Measurements from ENCODE around the gene TRIM46. TPM values are rescaled to one million over a fixed set of nuclear protein-coding genes. Genes with fewer than 3 reads are reported as not detected.
"Not testable (repeated sequence)": the region's sequence is repeated elsewhere in the genome, so short reads cannot be mapped to it uniquely, and the experiment has no call there.

The TRIM46 gene
- polyA plus RNA-seq, 3 donors: 0.13 TPM; not detected in 2

GRCh38 chr1:155209312-155209721 is 35.7 kb downstream of the TRIM46 start:
- 0% methylated on average over 10 of the region's 13 CpGs for WGBS (ENCODE audit: insufficient coverage)
- peak overlapping the region; percentile 93 for H3K4me2 ChIP-seq (replicated peaks; ENCODE audit: extremely low read depth, low read length, poor library complexity, severe bottlenecking)
- peaks cover 24% of the 10 kb centered on the region for H3K79me2 ChIP-seq (ENCODE audit: insufficient read depth, low read length)
- H3K9me3 Mint-ChIP-seq: peaks cover 0 to 1% (median 0%) of the 10 kb centered on the region in 7 donors
- peak overlapping the region; percentile 75 for H2AFZ ChIP-seq (ENCODE audit: insufficient read depth, low read depth, low read length, poor library complexity, severe bottlenecking)
- H3K27ac ChIP-seq (ENCODE audit: low read depth in 1 of 2, low read length in 2 of 2): peak overlapping the region; percentile 98 to 100
- no peaks in the 10 kb centered on the region for H3K9me3 ChIP-seq (replicated peaks in 1 of 2; ENCODE audit: control insufficient read depth in 1 of 2, insufficient read depth in 1 of 2, low read length in 2 of 2)
- H4K20me1 ChIP-seq (ENCODE audit: insufficient read depth, low read length): no peaks in the 10 kb centered on the region
- no peaks in the 10 kb centered on the region for H3K27me3 Mint-ChIP-seq (ENCODE audit: low read depth in 3 of 3)
- H3K4me3 ChIP-seq (replicated peaks in 1 of 3; ENCODE audit: low read depth in 2 of 3, low read length in 3 of 3): peak overlapping the region; percentile 90 to 94 (median 92)
- peaks cover 4 to 6% of the 10 kb centered on the region in 2 donors for H3K36me3 ChIP-seq (replicated peaks in 1 of 2; ENCODE audit: control insufficient read depth in 1 of 2, insufficient read depth in 2 of 2, low read length in 2 of 2)
- peak overlapping the region; percentile 99 for H3K9ac ChIP-seq (ENCODE audit: insufficient read depth, low read length, poor library complexity, severe bottlenecking)
- no peaks in the 10 kb centered on the region for H3K27me3 ChIP-seq (ENCODE audit: control insufficient read depth in 2 of 2, insufficient read depth in 2 of 2, low read length in 2 of 2)
- H3K4me1 Mint-ChIP-seq: peaks cover 47% of the 10 kb centered on the region
- H3K4me3 Mint-ChIP-seq: peak overlapping the region; percentile 83 to 89
- H3K36me3 Mint-ChIP-seq: peaks cover 14 to 23% of the 10 kb centered on the region in 2 donors
- intact Hi-C loops (cut with micrococcal nuclease): loop anchor here (5.0 kb wide), 2 partner anchors 33 to 98 kb away; partner anchors contain the start of gene FDPS (in 1 of the 2)
- DNase-seq: no peak
- H3K4me1 ChIP-seq (ENCODE audit: control insufficient read depth in 1 of 2, insufficient read depth in 2 of 2, low read length in 2 of 2): peaks cover 52 to 55% of the 10 kb centered on the region in 2 donors
- no peak for TF ChIP-seq CTCF (IDR thresholded peaks at IDR 0.05)
- peak overlapping the region; percentile 97 to 100 (median 99) for H3K27ac Mint-ChIP-seq

- H3K27me3 ChIP-seq (ENCODE audit: control insufficient read depth in 2 of 2, insufficient read depth in 2 of 2, low read length in 2 of 2): no peaks in the 10 kb centered on the region
- peak overlapping the region; percentile 62 to 98 for H3K27ac ChIP-seq (ENCODE audit: low read depth in 1 of 2, low read length in 2 of 2)
- H3K36me3 ChIP-seq (replicated peaks in 1 of 2; ENCODE audit: control insufficient read depth in 1 of 2, insufficient read depth in 2 of 2, low read length in 2 of 2): peaks cover 4 to 6% of the 10 kb centered on the region in 2 donors
- peak overlapping the region in 2 of 3 experiments; percentile 8 to 90 for H3K4me3 ChIP-seq (replicated peaks in 1 of 3; ENCODE audit: low read depth in 2 of 3, low read length in 3 of 3)
- no peaks in the 10 kb centered on the region for H3K9me3 ChIP-seq (replicated peaks in 1 of 2; ENCODE audit: control insufficient read depth in 1 of 2, insufficient read depth in 1 of 2, low read length in 2 of 2)
- H3K9ac ChIP-seq (ENCODE audit: insufficient read depth, low read length, poor library complexity, severe bottlenecking): peak overlapping the region; percentile 51
- Mint-ChIP-seq H3K27me3 (ENCODE audit: low read depth in 3 of 3) (no peaks in the 10 kb centered on the region), H3K9me3 (peaks cover 0 to 1% (median 0%) of the 10 kb centered on the region in 7 donors), H3K27ac (peak overlapping the region; percentile 97 to 100 (median 99)), H3K36me3 (peaks cover 17 to 28% of the 10 kb centered on the region in 2 donors), H3K4me3 (peak overlapping the region; percentile 63 to 91), H3K4me1 (peaks cover 56% of the 10 kb centered on the region)
- WGBS (ENCODE audit: insufficient coverage): 63% methylated on average over 1 of the region's 4 CpGs
- DNase-seq: peak; percentile 85 to 95 (median 93)
- intact Hi-C loops (cut with micrococcal nuclease): no loop called here
- H2AFZ ChIP-seq (ENCODE audit: insufficient read depth, low read depth, low read length, poor library complexity, severe bottlenecking): no peak overlapping the region
- TF ChIP-seq CTCF (IDR thresholded peaks at IDR 0.05): no peak
- H3K4me1 ChIP-seq (ENCODE audit: control insufficient read depth in 1 of 2, insufficient read depth in 2 of 2, low read length in 2 of 2): peaks cover 56 to 67% of the 10 kb centered on the region in 2 donors
- peaks cover 24% of the 10 kb centered on the region for H3K79me2 ChIP-seq (ENCODE audit: insufficient read depth, low read length)
- peak overlapping the region; percentile 93 for H3K4me2 ChIP-seq (replicated peaks; ENCODE audit: extremely low read depth, low read length, poor library complexity, severe bottlenecking)
- no peaks in the 10 kb centered on the region for H4K20me1 ChIP-seq (ENCODE audit: insufficient read depth, low read length)
Observed at GRCh38 chr1:155210314-155211104, 36.9 kb downstream of the TRIM46 start.

- H3K27ac Mint-ChIP-seq: peak overlapping the region; percentile 97 to 100 (median 99)
- peak overlapping the region; percentile 63 to 74 for H3K4me3 Mint-ChIP-seq
- Histone ChIP-seq H3K4me1 (ENCODE audit: control insufficient read depth in 1 of 2, insufficient read depth in 2 of 2, low read length in 2 of 2) (peaks cover 56 to 72% of the 10 kb centered on the region in 2 donors), H3K4me3 (replicated peaks in 1 of 3; ENCODE audit: low read depth in 2 of 3, low read length in 3 of 3) (peak overlapping the region in 1 of 3 experiments; percentile 90), H3K79me2 (ENCODE audit: insufficient read depth, low read length) (peaks cover 24% of the 10 kb centered on the region), H3K4me2 (replicated peaks; ENCODE audit: extremely low read depth, low read length, poor library complexity, severe bottlenecking) (peak overlapping the region; percentile 57), H3K27ac (ENCODE audit: low read depth in 1 of 2, low read length in 2 of 2) (peak overlapping the region; percentile 62 to 98)
- H3K9ac ChIP-seq (ENCODE audit: insufficient read depth, low read length, poor library complexity, severe bottlenecking); H3K27me3 Mint-ChIP-seq (ENCODE audit: low read depth in 3 of 3); H3K36me3 ChIP-seq (replicated peaks in 1 of 2; ENCODE audit: control insufficient read depth in 1 of 2, insufficient read depth in 2 of 2, low read length in 2 of 2); intact Hi-C loops (cut with micrococcal nuclease); DNase-seq; H2AFZ ChIP-seq (ENCODE audit: insufficient read depth, low read depth, low read length, poor library complexity, severe bottlenecking); H3K9me3 ChIP-seq (replicated peaks in 1 of 2; ENCODE audit: control insufficient read depth in 1 of 2, insufficient read depth in 1 of 2, low read length in 2 of 2); H4K20me1 ChIP-seq (ENCODE audit: insufficient read depth, low read length); H3K27me3 ChIP-seq (ENCODE audit: control insufficient read depth in 2 of 2, insufficient read depth in 2 of 2, low read length in 2 of 2); H3K9me3 Mint-ChIP-seq: not testable (repeated sequence)
- 91% methylated on average over 6 of the region's 13 CpGs for WGBS (ENCODE audit: insufficient coverage)
- peaks cover 17 to 33% of the 10 kb centered on the region in 2 donors for H3K36me3 Mint-ChIP-seq
- H3K4me1 Mint-ChIP-seq: peaks cover 60% of the 10 kb centered on the region
Observed at GRCh38 chr1:155211381-155212050, 37.9 kb downstream of the TRIM46 start.

All from CD14-positive monocyte (primary cell).